Inflammatory macrophage treated with lipopolysaccharide for 1 hour (primary cell): ENCODE results near the gene TGM1.

Experiments
- DNase-seq, 2 donors: peaks; one replicate each; pipeline ENCODE4 v3.0.0-alpha.2; 2020 to 2022

The TGM1 gene

DNA sequence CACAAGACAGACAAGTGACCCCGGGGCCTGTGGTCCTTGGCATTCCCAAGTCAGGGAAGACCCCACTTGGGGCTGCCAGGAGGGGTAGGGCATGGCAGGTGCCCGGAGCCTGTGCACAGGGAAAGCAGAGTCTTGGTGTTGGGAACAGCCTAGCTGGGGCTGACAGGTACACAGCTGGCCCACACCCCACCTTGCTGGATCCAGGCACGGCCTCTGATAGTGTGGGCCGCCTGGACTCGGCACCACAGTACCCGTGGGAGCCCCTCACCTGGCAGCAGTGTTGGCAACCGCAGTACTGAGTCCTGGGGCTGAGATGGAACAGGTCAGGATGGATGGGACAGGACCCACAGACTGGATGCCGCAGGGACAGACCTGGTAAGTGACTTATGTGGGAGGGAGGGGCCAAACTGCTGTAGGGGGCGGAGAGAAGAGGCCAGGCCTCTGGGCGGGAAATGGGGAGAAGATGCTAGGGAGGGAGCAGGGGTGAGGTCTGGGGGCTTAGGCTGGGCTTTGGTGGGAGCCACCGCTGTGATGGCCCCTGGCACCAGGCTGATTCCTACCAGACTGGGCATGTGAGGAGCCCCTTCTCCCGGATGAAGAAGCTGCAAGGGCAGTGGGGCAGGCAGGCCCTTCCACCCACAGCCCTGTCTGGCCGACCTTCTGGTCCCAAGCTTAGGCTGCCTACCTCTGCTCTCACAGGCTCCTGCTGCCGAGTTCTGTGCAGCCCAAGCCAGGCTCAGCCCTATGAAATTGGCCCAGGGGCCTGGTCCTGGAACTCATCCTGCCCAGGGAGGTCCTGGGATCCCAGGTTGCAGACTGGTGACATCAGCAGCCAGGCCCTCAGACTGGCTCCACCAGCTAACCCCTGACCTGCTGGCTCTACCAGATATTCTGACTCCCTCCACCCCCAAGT is at the start of gene TGM1:
TGM1 (minus strand) TSS at position 357 of the 913 bp plus-strand sequence. CDS start 825 bp downstream, outside the sequence.
- DNase-seq: no peak

DNA sequence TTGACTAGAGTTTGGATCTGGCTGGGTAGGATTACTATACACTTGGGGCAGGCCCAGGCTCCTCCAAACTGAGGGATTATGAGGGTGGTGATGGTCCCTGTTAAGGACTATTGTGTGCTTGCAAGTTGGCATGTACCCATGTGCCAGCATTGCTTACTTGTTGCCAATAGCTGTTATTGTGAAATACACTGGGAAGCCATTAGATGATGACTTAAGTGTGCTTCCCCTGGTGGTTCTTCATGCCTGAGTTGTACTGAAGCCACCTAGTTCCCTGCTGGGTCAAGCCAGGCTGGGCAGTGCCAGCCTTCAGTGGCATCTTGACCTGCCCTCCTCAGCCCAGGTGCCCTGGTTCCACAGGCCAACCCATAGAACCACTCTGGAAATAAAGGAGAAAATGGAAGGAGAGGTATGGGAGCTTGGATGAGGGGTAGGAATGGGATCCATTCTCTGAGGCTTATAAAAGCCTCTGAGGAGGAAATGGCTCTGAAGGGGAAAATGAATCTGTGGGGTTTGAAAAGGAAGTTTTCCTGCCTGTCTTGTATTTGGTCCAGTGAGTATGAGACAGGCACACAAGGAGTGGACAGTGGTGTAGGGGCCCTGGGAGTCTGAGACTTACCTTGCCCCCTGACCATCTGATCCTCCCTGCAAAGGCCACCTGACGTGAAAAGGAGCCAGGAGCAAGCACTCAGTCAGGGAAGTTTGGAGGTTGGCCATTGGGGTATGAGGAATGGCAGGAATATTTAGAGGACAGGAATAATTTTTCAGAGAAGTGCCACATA is 49.0 kb upstream of the TGM1 start:
- peak; percentile 78 to 87 for DNase-seq

DNA sequence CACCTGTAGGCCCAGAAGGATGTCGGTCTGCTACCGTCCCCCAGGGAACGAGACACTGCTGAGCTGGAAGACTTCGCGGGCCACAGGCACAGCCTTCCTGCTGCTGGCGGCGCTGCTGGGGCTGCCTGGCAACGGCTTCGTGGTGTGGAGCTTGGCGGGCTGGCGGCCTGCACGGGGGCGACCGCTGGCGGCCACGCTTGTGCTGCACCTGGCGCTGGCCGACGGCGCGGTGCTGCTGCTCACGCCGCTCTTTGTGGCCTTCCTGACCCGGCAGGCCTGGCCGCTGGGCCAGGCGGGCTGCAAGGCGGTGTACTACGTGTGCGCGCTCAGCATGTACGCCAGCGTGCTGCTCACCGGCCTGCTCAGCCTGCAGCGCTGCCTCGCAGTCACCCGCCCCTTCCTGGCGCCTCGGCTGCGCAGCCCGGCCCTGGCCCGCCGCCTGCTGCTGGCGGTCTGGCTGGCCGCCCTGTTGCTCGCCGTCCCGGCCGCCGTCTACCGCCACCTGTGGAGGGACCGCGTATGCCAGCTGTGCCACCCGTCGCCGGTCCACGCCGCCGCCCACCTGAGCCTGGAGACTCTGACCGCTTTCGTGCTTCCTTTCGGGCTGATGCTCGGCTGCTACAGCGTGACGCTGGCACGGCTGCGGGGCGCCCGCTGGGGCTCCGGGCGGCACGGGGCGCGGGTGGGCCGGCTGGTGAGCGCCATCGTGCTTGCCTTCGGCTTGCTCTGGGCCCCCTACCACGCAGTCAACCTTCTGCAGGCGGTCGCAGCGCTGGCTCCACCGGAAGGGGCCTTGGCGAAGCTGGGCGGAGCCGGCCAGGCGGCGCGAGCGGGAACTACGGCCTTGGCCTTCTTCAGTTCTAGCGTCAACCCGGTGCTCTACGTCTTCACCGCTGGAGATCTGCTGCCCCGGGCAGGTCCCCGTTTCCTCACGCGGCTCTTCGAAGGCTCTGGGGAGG is 47.9 kb upstream of the TGM1 start, which contains the start of gene LTB4R:
LTB4R (plus strand) TSS at position 857 of the 959 bp plus-strand sequence. CDS start 4,150 bp downstream, outside the sequence.
- DNase-seq: no peak

DNA sequence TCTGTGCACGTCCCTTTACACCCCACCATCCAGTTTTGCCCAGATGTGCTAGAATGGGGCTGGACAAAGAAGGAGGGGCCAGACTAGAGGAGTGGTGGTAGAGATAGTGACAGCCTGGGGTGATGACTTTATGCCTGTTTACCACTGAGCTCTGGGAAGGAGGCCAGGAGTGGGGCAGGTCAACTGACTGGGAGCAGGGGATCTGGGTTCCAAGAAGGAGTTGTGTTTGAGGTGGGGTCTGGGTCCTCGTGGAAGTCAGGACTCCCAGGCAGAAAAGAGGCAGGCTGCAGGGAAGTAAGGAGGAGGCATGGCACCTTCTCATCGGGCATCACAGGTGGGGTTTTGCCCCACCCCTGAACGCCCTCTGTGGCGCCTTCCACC is 47.3 kb upstream of the TGM1 start:
- DNase-seq: no peak

DNA sequence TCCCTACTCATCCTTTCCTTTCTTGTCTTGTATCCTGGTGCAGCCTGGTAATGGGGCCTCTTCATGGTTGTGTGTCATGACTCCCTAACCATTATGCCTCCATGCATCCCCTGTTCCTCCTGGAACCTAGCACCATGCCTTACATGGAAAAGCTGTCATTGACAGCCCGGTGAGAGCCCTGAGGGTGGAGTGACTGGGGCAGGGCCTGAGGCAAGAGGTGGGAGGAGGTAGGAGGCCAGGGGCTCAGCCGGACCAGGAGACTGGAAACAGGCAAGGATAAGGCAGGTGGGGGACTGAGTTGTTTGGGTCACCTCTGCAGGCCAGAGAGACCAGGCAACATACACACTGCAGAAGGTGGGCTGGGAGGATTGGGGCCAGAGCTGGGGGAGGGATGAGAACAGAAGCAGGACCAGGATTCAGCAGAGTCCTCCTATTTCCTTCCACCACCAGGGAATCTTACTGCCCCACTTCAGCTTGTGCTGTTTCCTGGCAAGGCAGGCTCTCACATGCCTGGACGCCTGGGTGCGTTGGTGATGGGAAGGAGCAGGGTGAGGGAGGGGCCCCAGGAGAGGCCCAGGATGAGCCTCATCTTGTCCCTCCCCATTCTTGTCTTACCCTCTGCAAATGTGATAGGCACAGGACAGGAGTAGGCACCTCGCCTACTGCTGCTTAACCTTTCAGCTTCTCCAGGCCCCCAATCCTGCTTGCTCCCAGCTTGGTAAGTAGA is 46.7 kb upstream of the TGM1 start, which contains the start of gene LTB4R2:
LTB4R2 (plus strand) TSS at position 603 of the 727 bp plus-strand sequence. CDS start 525 bp downstream, outside the sequence.
- DNase-seq: no peak

DNA sequence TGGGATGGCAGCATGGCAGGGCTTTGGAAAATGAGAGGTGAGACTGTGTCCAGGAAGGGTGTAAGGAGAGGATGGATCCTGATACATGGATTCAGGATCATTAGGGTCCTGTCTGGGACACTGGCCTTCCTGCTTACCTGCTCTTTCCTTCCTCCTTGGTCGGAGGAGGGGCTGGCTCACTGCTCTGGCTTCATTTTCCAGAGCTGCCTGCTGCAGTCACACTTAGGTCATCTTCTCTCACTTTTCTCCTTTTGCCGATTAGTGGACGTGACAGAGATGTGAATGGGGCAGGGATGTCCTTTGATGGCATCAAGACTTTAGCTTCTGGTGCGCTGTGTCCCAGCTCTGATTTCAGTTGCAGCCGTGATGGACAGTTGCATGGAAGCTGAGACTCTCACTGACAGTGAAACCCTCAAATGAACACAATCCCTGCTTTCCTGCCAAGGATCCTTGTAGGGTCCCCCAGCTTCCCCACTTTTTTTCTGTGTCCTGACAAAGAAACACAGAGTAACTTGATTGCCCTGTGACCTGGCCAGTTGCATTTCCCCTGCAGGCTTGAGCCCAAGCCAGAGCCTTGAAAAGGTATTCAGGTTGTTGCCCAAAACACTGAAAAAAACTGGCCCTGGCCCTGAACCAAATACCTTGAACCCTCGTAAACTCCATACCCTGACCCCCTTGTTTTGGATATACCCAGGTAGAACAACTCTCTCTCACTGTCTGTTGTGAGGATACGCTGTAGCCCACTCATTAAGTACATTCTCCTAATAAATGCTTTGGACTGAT is 45.6 kb upstream of the TGM1 start:
- DNase-seq: no peak

DNA sequence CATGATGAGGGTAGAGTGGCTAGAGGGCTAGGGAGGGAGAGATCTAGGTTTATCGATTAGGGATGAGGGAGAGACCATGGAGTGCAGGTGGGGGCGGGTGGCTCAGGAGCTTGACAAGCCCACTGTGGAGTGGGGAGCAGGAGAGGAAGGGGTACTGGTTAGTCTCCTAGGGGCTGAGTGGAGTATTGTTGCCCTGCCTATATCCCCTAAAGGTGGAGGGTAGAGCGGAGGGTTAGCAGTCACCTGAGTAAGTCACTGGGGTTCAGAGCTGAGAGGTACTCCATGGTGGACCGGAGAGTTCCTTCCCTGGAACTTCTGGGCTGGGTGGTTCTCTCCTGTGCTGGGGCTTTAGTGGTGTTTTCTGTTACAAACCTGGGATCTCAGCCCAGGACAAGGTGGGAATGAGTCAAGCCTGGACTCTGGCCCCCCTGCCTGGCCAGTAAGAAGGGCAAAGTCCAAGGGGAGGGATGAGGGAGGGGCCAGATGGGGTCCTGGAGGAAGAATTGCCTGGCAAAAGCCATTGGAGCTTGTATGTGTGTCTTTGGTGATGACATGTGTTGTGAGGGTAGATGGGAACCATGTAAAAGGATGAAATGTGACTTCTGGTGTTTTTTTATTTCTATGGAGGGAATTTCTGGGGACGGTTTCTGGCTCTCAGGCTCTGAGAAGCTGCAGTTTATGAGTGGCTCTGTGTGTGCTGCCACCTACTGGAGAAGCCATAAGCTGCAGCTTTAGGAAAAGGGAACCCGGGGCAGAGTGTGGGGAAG is 44.8 kb upstream of the TGM1 start, which contains the start of gene CIDEB:
CIDEB (minus strand) TSS at position 403 of the 767 bp plus-strand sequence; CDS start at position 284, 119 bp downstream.
- DNase-seq: peak; percentile 82 to 95

DNA sequence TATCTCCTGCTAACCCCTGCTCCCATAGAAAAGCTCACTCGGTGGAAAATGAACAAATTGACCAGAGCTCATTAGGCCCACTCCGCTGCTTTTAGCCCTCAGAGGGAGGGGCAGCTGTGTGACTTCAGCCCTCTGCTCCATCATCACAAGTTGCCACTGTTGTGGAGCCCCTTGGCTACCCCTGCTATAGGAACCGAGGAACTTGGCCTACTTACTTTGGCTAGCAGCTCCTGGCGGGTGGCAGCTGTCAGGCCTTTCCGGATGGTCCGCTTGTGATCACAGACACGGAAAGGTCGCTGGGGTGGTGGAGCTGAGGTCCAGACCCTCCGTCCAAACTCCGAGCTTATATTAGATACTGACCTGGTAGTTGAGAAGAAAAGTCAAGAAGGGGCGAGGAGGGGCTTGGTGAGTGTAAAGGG is 44.2 kb upstream of the TGM1 start:
- no peak for DNase-seq

DNA sequence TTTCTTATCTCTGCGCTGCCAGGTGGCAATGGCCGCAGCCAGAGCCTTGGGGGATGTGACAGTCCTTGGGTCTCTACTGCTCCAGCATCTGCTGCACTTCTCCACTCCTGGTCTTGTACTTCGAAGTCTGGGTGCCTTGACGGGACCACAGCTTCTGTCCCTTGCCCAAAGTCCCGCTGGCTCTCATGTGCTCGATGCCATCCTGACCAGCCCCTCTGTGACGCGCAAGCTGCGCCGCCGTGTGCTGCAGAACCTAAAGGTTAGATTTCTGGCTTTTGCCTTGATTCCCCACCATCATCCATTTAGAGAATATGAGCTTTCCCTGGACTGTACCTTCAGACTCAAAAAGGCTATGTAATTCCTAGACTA is 41.0 kb upstream of the TGM1 start:
- no peak for DNase-seq

DNA sequence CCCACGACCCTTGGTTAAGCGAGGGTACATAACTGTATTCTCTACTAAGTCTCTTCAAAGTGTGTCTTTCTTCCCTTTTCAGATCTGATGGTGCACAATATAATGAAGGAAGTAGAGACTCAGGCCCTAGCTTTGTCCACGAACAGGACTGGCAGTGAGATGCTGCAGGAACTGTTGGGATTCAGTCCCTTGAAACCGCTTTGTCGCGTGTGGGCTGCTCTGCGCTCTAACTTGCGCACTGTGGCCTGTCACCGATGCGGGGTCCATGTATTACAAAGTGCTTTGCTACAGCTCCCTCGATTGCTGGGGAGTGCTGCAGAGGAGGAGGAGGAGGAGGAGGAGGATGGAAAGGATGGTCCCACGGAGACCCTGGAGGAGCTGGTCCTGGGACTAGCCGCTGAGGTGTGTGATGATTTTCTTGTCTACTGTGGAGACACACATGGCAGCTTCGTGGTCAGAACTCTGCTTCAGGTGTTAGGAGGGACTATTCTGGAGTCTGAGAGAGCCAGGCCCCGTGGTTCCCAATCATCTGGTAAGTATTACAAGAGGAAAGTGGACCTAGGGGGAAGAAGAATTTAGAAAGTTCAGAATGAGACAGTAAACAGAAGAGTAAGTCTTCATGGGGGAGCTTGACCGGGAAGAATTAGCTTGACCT is 37.5 kb upstream of the TGM1 start:
- DNase-seq: no peak

DNA sequence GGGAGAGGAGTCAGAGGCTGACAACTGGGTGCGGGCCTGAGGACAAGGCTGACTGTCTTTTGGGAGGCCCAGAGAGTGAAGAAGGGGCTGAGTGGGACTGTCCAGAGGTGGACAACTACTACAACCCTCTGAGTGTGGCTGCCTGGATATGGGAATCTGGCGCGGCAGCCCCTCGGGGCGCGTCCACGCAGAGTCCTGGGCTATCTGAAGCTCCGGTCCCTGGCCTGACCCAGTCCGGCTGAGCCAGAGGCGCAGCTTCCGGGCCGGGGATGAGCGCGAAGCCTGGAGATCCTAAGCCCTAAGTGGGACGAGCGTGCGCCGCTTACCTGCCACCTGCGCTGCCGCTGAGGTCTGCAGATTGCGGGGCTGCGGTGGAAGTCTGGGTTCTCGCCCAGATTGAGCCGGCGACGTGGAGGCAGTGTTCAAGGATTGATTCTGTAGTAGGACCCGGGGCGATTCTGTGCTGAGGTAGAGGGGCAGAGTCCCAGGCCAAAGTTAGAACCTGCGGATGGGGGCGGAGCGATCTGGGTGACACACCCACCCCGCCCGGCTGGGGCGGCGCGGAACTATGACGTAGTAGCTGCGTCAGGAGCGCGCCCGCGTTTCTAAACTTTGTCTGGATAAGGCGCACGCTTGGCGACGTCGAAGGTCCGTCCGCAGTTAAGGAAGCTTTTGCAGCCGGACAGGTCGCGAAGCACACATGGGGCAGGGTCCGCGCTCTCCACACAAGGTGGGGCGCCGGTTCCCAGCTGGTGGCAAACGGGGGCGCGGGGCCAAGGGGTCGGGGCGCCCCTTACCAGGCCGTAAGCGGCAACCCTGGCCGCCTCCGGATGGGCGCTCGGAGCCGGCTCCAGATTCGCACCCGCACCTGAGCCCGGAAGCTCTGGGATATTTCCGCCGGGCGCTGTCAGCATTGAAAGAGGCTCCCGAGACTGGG is 36.5 kb upstream of the TGM1 start, which contains the start of the genes DHRS1 and NOP9:
DHRS1 (minus strand) TSS at position 526 of the 937 bp plus-strand sequence. CDS start 674 bp downstream, outside the sequence.
NOP9 (plus strand) TSS at position 596 of the 937 bp plus-strand sequence; CDS start at position 701, 105 bp downstream.
- DNase-seq: peak; percentile 83 to 98

DNA sequence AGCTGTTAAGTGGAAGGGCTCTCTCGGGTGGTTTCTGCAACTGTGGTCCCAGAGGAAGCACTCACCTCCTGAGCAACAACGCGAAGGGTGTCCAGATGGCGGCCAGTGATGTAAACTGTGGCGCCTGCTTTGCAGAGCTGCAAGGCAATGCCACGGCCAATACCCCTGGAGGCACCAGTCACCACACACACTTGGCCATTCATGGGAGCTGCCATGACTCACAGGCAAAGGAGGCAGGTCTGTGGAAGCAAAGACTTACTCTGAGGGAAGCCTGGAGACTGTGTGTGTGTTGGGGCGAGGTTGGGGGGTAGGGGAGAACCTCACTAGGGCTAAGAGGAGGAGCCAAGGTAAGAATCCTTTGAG is 35.9 kb upstream of the TGM1 start:
- DNase-seq: no peak

DNA sequence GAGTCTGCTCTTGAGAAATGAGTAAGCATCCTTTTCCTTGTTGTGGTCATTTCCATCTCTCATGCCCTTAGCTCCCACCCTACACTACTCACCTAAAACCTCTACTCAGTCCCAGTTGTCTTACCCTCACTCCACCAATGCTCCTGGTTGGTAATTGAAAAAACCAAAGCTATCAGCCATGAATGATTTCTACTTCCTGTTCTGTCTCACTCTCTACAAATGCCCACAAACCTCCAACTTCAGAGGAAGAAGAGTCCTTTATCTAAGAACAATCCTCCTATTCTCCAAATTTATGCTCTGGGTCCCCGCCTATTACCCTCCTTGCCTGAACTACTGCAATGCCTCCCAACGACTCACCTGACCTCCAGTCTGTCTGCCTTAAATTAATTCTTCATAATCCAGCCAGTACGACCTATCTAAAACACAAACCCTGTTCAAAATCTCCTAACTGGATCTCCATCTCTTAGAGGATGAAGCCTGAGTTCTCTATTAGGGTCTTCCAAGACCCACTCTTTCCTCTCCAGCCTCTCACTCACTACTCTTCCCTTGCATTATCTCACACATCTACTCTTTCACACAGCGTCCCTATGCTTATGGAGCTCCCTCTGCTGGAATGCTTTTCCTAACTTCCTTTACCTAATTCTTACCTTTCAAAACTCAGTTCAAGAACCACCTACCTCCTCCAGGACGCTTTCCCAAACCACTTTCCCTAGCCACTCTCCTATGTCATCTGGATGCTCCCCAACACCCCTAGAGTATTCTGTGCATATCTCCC is 34.4 kb upstream of the TGM1 start:
- DNase-seq: no peak

DNA sequence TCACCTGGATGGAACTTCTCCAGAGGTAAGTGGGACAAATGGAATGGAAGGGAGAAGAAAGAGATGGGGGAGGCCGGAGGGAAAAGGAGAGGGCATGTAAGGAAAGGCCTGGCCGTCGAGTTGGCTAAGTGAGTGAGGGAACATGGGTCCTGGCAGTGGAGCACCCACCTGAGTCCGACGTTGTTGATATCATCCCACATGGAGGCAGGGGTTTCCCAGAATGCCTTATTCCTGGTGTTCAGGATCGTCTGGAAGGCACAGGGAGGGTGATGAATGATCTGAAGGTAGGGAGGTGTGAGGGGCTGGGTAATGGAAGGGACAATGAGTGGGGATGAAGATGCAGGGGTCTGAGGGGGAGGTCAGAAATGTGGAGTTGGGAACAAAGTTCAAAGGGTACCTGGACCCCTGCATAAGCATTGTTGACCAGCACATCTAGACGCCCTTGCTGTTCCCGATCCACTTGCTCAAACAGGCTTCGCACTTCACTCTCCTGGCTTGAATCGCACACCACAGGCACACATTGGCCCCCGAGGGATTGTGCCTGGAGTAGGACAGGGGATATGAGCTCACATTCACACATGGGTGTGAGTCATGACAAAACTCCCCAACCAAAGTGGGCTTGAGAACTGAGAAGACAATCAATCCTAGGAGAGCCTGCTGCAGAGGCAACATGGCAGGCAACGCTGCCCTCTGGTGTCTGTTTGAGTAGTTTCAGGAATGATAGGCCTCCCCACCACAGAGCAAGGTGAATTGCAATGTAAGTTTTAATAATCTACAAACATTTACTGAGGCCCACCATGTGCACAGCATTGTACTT is 33.6 kb upstream of the TGM1 start:
- peak; percentile 86 to 89 for DNase-seq

DNA sequence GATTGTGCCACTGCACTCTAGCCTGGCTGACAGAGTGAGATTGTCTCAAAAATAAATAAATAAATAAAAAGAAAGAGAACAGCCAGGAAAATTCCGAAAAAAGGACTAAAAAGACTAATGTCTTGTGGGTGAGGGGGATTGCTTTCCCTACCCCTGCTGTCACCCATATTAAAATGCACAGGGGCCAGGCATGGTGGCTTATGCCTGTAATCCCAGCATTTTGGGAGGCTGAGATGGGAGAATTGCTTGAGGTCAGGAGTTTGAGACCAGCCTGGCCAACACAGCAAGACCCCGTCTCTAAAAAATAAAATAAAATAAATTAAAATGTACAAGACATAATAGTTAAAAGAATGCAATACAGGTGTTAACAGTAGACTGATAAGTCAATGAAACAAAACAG is 30.5 kb upstream of the TGM1 start:
- DNase-seq: no peak

DNA sequence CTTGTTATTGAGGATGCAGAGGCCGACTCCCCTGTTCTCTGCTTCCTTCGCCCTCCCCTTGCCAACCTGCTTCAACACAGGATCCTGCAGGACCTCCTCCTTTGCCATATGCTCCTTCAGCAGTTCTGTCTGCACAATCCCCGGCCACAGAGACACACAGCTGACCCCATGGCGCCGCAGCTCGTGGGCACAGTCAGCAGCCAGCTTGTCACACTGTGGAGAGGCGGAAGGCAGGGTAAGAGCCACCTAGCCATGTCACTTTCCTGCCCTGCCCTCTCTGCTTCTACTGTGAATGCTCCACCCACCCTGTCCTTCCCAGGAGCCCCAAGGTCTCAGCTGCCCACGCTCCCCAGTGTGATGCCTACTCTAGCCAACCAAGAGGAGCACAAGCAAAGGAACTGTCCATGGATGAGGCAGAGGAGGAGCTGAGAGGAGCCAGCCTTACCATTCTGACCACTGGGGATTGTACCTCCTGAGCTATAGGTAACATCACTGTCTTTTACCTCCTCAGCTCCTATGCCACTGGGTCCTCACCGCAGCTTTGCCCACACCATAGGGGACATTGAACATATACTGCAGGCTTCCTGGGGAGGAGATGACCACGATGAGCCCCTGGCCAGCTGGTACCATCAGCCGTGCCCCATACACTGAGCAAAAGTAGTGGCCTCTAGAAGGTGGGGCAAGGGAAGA is 29.3 kb upstream of the TGM1 start:
- DNase-seq: no peak
